Bronchial epithelial cell (primary cell): ENCODE measurements around the gene CABLES2. TPM values are rescaled to one million over a fixed set of nuclear protein-coding genes. Genes with fewer than 3 reads are reported as not detected.

Experiments
- DNase-seq: peaks from one replicate; pipeline ENCODE4 v3.0.0-alpha.2; 2010; ENCODE audit warnings: low read depth
- FAIRE-seq: peaks from 2 replicates; lab custom pipeline; 2011; peaks lifted over from hg19 to GRCh38; lab: Jason Lieb, UNC
- H3K27me3 ChIP-seq: 2 replicates; pipeline ENCODE4 v1.5.1; 2011; ENCODE audit warnings: low read length; ENCODE audit not compliant: control insufficient read depth, insufficient read depth
- H3K36me3 ChIP-seq: 2 replicates; pipeline ENCODE4 v1.5.1; 2011; ENCODE audit warnings: low read length; ENCODE audit not compliant: control insufficient read depth, insufficient read depth
- H3K4me3 ChIP-seq: 2 replicates; pipeline ENCODE4 v1.5.1; 2011; ENCODE audit warnings: mild to moderate bottlenecking, low read depth, low read length, control low read depth
- CTCF ChIP-seq: IDR thresholded peaks from 2 replicates; pipeline ENCODE4 v1.5.1; 2011; ENCODE audit warnings: mild to moderate bottlenecking, moderate library complexity, low read length, control low read depth, inconsistent platforms; ENCODE audit not compliant: insufficient read depth, severe bottlenecking
- total RNA-seq: library from RNA; depleted of rRNA; stranded (reverse); fragments of >200 nt; gene quantifications from 2 replicates; pipeline ENCODE4 v1.2.1, GENCODE V29; 2014

Gene CABLES2
- total RNA-seq, 1 donor from 2014 or later, result 1.3 TPM

DNA sequence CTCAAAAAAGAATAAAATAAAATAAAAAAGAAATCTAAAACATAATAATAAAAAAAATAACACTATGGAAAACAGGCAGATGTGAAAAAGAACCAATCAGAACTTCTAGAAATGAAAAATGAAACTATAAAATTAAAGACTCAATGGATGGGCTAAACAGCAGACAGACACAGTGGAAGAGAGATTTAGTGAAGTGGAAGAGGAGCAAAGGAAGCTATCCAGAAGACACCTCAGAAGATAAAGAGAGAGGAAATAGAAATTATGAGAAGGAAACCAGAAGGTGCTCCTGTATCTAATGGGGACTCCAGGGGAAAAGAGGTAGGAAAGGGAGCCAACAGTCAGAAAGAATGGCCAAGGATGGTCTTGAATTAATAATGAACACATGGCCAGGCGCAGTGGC lies 58.5 kb downstream of the CABLES2 start:
- H3K36me3 ChIP-seq, result peaks cover 44% of the 10 kb centered on the region
- no peak for FAIRE-seq

GRCh38 chr20:62347445-62347844 lies 59.6 kb downstream of the CABLES2 start:
- FAIRE-seq (no peak), DNase-seq (no peak)
- peaks cover 41% of the 10 kb centered on the region for H3K36me3 ChIP-seq
- no peak overlapping the region for H3K4me3 ChIP-seq
- no peaks in the 10 kb centered on the region for H3K27me3 ChIP-seq
- TF ChIP-seq CTCF, result no peak

More for the DNA sequence above, 58.5 kb downstream of the CABLES2 start:
- H3K27me3 ChIP-seq, result no peaks in the 10 kb centered on the region
- no peak for TF ChIP-seq CTCF
- no peak for DNase-seq
- H3K4me3 ChIP-seq, result no peak overlapping the region

- no peak for FAIRE-seq
- no peak for TF ChIP-seq CTCF
- Histone ChIP-seq H3K4me3 (no peak overlapping the region), H3K27me3 (no peaks in the 10 kb centered on the region), H3K36me3 (peaks cover 39% of the 10 kb centered on the region)
- no peak for DNase-seq
Measured at GRCh38 chr20:62347151-62347404, 60.0 kb downstream of the CABLES2 start.

- FAIRE-seq (no peak), DNase-seq (no peak)
- peaks cover 34% of the 10 kb centered on the region for H3K36me3 ChIP-seq
- no peak overlapping the region for H3K4me3 ChIP-seq
- no peak for TF ChIP-seq CTCF
- no peaks in the 10 kb centered on the region for H3K27me3 ChIP-seq
Measured at GRCh38 chr20:62346398-62347150, 60.5 kb downstream of the CABLES2 start.

- FAIRE-seq (no peak), DNase-seq (no peak)
- TF ChIP-seq CTCF, result no peak
- Histone ChIP-seq H3K27me3 (no peaks in the 10 kb centered on the region), H3K4me3 (no peak overlapping the region), H3K36me3 (peaks cover 31% of the 10 kb centered on the region)
Measured at GRCh38 chr20:62345681-62346370, 61.3 kb downstream of the CABLES2 start.
